ENCODE data around the gene IMMT.

- TF ChIP-seq SIN3A (IDR thresholded peaks at IDR 0.05; ENCODE audit: borderline replicate concordance, insufficient read depth, low read length) (no peak), POLR2AphosphoS5 (IDR thresholded peaks at IDR 0.05; ENCODE audit: low read depth, low read length) (no peak), REST (IDR thresholded peaks at IDR 0.05; ENCODE audit: insufficient read depth in 1 of 2, low read depth in 2 of 2, low read length in 2 of 2) (no peak), TAF1 (IDR thresholded peaks at IDR 0.05; ENCODE audit: borderline replicate concordance, insufficient read depth, low read length) (no peak), FOXP2 (optimal IDR thresholded peaks at IDR 0.05; ENCODE audit: borderline replicate concordance, extremely low read depth, extremely low read length, insufficient read depth) (no peak)
Measured at GRCh38 chr2:86134709-86135108, 60.6 kb downstream of the IMMT start.
